Measurements from ENCODE around the gene GFRA4. TPM values are rescaled to one million over a fixed set of nuclear protein-coding genes. Genes with fewer than 3 reads are reported as not detected.

GFRA4 gene
- total RNA-seq, 1 experiment from 2014 or later: not detected

DNA sequence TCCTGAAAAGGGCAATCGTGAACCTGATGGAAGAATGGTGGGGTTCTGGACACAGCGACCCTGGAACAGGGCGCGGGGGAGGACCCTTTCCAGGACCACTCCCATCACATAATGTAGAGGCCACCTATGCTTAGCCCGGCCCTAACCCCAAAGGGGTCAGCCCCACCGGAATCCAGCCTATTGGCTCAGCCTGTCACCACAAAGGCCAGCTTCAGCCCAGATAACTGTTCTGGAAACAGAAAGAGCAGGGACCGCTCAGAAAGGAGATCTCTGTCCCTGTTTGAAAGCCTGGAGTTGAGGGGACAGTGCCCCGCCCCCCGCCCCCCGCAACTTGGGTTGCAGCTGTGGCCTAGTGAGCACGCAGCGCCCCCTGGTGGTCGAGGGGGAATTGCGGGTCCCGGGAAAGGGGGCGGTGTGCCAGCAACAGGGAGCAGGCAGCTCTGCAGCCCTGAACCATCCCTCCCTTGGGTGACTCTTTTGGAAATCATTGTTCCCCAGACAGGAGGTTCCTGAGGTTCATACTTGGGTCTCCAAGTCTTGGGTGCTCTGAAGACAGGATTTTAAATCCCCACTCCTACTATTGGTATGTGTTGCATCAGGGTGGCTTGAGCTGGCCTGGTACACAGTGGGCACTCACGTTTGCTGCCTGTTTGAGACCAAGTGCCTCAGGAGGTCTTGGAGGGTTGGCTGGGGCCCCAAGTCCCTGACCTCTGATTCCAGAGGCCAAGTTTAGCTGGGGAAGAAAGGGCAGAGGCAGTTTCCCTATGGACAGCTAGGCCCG is 47.7 kb upstream of the GFRA4 start:
- DNase-seq (ENCODE audit: low spot score): peak; percentile 80

DNA sequence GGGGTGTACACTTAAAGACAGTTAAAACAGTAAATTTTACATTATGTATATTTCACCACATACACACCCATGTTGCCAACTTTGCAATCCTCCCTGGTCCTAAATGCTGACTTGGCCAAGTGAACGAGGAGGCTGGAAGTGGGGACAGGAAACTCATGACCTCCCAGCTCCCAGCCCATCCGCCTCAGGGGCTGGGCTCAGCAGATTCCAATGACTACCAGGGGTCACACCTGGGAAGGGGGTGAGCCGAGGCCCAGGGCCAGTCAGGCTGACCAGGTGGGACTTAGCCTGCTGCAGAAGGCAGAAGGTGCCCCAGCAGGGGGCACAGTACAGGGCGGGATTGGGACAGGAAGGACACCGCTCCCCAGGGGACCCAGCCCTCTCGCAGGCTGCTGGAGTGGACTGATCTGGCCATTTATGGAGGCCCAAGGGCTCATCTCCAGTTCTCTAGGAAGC is 46.8 kb upstream of the GFRA4 start:
- no peaks in the 10 kb centered on the region for H3K36me3 ChIP-seq (ENCODE audit: insufficient read depth, low read length, poor library complexity, severe bottlenecking)
- intact Hi-C loops (cut with micrococcal nuclease; ENCODE audit: unreplicated experiment): loop anchor here (5.0 kb wide), 2 partner anchors 148 to 493 kb away; no protein-coding TSS in a partner anchor
- POLR2A ChIA-PET (ENCODE audit: low non-redundant PET): no interaction called here

More for the DNA sequence above, 47.7 kb upstream of the GFRA4 start:
- TF ChIP-seq, protein P1, sequence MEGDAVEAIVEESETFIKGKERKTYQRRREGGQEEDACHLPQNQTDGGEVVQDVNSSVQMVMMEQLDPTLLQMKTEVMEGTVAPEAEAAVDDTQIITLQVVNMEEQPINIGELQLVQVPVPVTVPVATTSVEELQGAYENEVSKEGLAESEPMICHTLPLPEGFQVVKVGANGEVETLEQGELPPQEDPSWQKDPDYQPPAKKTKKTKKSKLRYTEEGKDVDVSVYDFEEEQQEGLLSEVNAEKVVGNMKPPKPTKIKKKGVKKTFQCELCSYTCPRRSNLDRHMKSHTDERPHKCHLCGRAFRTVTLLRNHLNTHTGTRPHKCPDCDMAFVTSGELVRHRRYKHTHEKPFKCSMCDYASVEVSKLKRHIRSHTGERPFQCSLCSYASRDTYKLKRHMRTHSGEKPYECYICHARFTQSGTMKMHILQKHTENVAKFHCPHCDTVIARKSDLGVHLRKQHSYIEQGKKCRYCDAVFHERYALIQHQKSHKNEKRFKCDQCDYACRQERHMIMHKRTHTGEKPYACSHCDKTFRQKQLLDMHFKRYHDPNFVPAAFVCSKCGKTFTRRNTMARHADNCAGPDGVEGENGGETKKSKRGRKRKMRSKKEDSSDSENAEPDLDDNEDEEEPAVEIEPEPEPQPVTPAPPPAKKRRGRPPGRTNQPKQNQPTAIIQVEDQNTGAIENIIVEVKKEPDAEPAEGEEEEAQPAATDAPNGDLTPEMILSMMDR (conservative IDR thresholded peaks at IDR 0.05; ENCODE audit: low read depth, low read length): peak; percentile 98
- no peak for TF ChIP-seq EZH2 (IDR thresholded peaks at IDR 0.05; ENCODE audit: borderline replicate concordance, low read depth, low read length, poor library complexity, severe bottlenecking)
- Histone ChIP-seq H3K27me3 (replicated peaks; ENCODE audit: insufficient read depth, low read depth, low read length, poor library complexity) (no peaks in the 10 kb centered on the region), H3K36me3 (ENCODE audit: insufficient read depth, low read length, poor library complexity, severe bottlenecking) (no peaks in the 10 kb centered on the region), H3K27ac (ENCODE audit: low read depth, low read length, poor library complexity, severe bottlenecking) (no peak overlapping the region), H3K9me3 (ENCODE audit: low read depth, low read length, poor library complexity, severe bottlenecking) (no peaks in the 10 kb centered on the region), H3K4me1 (ENCODE audit: insufficient read depth, low read length, poor library complexity, severe bottlenecking) (no peaks in the 10 kb centered on the region), H3K4me3 (ENCODE audit: low read depth, low read length, poor library complexity, severe bottlenecking) (no peak overlapping the region)
- BruUV-seq (replicated peaks): no TSS peak
- intact Hi-C loops (cut with micrococcal nuclease; ENCODE audit: unreplicated experiment): loop anchor here (1.0 to 5.0 kb wide), 3 partner anchors 35 to 494 kb away; no protein-coding TSS in a partner anchor
- CTCF ChIA-PET: interaction anchor here (0.6 to 2.4 kb wide), 8 partner anchors 13 to 422 kb away, joined by 3 to 25 read pairs (median 6); no protein-coding TSS in a partner anchor
- POLR2A ChIA-PET (ENCODE audit: low non-redundant PET): no interaction called here

DNA sequence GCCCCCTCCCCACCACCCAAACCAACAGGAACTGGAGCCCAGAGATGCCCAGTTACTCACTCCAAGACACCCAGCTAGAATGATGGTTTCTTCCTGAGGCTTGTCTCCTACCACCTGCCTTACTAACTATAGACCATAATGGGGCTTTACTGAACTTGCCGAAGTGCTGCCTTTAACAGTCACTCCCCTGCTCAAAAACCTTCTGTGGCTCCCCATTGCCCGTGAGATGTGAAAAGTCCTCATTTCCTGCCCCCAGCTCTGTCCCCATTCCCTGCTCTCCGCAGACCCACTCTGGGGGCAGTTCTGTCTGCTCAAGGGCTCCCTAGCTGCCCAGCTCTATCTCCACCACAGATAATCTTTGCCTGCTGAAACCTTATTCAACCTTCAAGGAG is 44.3 kb upstream of the GFRA4 start:
- no peak for DNase-seq (ENCODE audit: low spot score)
- POLR2A ChIA-PET (ENCODE audit: low non-redundant PET): no interaction called here
- TF ChIP-seq, protein P1 (conservative IDR thresholded peaks at IDR 0.05; ENCODE audit: low read depth, low read length): no peak
- no peak for TF ChIP-seq EZH2 (IDR thresholded peaks at IDR 0.05; ENCODE audit: borderline replicate concordance, low read depth, low read length, poor library complexity, severe bottlenecking)

More for the DNA sequence above, 46.8 kb upstream of the GFRA4 start:
- no peaks in the 10 kb centered on the region for H3K4me1 ChIP-seq (ENCODE audit: insufficient read depth, low read length, poor library complexity, severe bottlenecking)
- CTCF ChIA-PET: interaction anchor here (0.6 to 2.4 kb wide), 4 partner anchors 12 to 147 kb away, joined by 6 to 25 read pairs (median 8); no protein-coding TSS in a partner anchor
- no peak for DNase-seq (ENCODE audit: low spot score)
- H3K27me3 ChIP-seq (replicated peaks; ENCODE audit: insufficient read depth, low read depth, low read length, poor library complexity): no peaks in the 10 kb centered on the region
- BruUV-seq (replicated peaks): no TSS peak
- H3K4me3 ChIP-seq (ENCODE audit: low read depth, low read length, poor library complexity, severe bottlenecking): no peak overlapping the region
- H3K27ac ChIP-seq (ENCODE audit: low read depth, low read length, poor library complexity, severe bottlenecking): no peak overlapping the region
- no peaks in the 10 kb centered on the region for H3K9me3 ChIP-seq (ENCODE audit: low read depth, low read length, poor library complexity, severe bottlenecking)
- TF ChIP-seq, protein P1 (conservative IDR thresholded peaks at IDR 0.05; ENCODE audit: low read depth, low read length): no peak
- no peak for TF ChIP-seq EZH2 (IDR thresholded peaks at IDR 0.05; ENCODE audit: borderline replicate concordance, low read depth, low read length, poor library complexity, severe bottlenecking)

More for the DNA sequence above, 44.3 kb upstream of the GFRA4 start:
- intact Hi-C loops (cut with micrococcal nuclease; ENCODE audit: unreplicated experiment): no loop called here
- Histone ChIP-seq H3K36me3 (ENCODE audit: insufficient read depth, low read length, poor library complexity, severe bottlenecking) (no peaks in the 10 kb centered on the region), H3K9me3 (ENCODE audit: low read depth, low read length, poor library complexity, severe bottlenecking) (no peaks in the 10 kb centered on the region), H3K27me3 (replicated peaks; ENCODE audit: insufficient read depth, low read depth, low read length, poor library complexity) (no peaks in the 10 kb centered on the region), H3K4me3 (ENCODE audit: low read depth, low read length, poor library complexity, severe bottlenecking) (no peak overlapping the region), H3K4me1 (ENCODE audit: insufficient read depth, low read length, poor library complexity, severe bottlenecking) (no peaks in the 10 kb centered on the region), H3K27ac (ENCODE audit: low read depth, low read length, poor library complexity, severe bottlenecking) (no peak overlapping the region)
- no TSS peak for BruUV-seq (replicated peaks)
- CTCF ChIA-PET: no interaction called here

All from A673 (cell line).